Measurements from ENCODE around the gene VRK1.
"Not testable (repeated sequence)": the region's sequence is repeated elsewhere in the genome, so short reads cannot be mapped to it uniquely, and the experiment has no call there.

The VRK1 gene, protein sequence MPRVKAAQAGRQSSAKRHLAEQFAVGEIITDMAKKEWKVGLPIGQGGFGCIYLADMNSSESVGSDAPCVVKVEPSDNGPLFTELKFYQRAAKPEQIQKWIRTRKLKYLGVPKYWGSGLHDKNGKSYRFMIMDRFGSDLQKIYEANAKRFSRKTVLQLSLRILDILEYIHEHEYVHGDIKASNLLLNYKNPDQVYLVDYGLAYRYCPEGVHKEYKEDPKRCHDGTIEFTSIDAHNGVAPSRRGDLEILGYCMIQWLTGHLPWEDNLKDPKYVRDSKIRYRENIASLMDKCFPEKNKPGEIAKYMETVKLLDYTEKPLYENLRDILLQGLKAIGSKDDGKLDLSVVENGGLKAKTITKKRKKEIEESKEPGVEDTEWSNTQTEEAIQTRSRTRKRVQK

DNA sequence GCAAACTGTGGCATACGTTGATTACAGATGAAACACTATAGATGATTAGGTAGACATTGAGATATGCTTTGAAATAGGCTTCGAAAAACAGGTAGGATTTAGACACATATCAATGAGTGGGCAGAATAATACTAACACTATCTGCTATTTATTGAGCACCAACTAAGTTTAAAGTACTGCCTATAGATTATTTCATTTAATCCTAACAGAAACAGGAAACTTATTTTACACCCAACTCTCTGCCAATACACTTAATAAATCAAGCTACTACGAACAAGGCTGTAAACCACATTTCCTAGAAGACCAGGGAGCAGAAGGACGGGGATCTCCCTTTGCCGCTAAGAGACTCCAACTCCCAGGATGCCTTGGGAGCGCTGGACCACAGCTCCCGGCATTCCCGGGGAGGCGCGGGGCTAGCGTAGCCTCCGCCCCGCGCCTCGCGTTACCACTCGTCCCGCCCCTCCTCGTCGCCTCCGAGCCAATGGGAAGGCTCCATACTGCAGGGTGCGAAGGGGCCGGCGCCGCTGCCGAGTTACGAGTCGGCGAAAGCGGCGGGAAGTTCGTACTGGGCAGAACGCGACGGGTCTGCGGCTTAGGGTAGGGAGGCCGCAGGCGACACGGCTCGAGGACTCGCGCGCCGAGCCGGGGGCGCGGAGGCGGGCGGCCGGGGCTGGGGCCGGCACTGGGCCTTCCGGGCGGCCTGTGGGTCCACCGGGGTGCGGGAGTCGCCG, at the start of gene VRK1:
TSS of gene VRK1 (plus strand) at position 532 of the 731 bp plus-strand sequence. CDS start 36,090 bp downstream, outside the sequence.
- peak; percentile 97 for DNase-seq

DNA sequence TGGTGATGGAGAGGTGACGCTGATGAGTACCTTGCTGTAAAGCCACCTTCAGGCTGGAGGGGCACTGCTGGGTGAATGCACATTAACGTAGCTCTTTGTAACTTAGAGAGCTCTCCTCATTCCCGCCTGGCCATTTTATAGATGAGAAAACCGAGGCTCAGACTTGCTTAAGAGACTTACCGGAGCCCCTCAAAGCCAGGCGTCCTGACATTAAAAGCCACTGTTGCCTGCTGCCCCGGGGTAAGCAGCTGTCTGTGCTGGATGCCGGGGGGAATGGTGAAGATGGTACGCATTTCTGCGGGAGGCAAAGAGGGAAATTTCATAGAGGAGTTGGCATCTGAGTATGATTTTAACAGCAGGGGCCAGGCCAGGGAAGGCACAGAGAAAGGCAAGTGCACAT, 49.6 kb upstream of the VRK1 start:
- DNase-seq, result no peak

DNA sequence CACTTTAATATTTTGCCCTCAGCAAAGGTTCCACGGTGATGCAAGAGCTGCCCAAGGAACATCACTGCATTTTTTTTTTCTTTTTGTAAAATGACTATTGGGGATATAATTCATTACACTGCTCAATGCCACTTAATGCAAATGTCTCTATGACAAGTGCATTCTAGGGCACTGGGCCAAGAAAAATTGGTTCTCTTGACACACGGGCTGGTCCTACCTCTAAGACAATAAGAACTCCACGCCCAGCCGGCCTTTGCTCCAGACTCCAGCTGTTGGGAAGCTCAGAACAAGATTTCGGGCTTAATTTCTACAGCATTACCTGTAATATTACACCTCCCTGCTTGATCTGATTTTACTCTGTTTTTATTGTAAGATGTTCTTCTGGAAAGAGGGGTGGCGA, 48.8 kb upstream of the VRK1 start:
- peak; percentile 36 for DNase-seq

DNA sequence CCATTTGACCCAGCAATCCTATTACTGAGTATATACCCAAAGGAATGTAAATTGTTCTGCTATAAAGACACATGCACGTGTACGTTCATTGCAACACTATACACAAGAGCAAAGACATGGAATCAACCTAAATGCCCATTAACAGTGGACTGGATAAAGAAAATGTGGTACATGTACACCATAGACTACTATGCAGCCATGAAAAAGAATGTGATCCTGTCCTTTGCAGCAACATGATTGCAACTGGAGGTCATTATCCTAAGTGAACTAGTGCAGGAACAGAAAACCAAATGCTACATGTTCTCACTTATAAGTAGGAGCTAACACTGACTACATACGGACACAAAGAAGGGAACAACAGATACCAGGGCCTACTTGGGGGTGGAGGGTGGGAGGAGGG, 45.7 kb upstream of the VRK1 start:
- DNase-seq, result no peak

DNA sequence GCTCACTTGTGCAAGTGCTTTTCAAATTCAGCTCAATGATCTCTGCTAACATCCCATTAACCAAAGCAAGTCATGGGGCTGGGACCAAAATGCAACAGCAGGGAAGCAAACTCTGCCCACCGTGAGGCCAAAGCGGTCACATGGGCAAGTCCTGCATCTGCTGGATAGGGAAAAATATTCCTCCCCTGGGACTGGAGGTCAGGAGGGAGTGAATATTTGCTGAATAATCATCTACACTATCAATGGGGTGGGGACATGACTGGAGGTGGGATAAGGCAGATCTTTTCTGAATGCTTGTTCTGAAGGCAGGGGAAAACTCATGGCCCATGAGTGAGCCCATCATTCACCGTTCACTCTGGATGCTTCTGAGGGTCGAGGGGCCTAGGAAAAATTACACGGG, 45.1 kb upstream of the VRK1 start:
- no peak for DNase-seq

DNA sequence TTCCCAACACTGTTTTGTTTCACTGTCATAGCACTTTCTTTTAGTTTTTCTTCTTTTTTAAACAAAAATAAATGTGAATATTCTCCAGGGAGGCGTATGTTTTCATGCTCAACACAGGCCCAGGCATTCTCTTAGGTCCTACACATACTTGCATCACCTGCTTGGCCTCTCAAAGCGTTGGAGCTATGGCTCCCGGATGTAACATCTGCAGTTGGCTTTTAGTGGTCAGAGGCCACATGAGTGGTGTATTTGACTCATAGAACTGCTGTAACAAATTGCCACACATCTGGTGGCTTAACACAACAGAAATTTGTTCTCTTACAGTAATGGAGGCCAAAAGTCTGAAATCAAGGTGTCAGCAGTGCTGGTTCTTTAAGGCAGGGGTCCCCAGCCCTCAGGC, 44.6 kb upstream of the VRK1 start:
- no peak for DNase-seq

DNA sequence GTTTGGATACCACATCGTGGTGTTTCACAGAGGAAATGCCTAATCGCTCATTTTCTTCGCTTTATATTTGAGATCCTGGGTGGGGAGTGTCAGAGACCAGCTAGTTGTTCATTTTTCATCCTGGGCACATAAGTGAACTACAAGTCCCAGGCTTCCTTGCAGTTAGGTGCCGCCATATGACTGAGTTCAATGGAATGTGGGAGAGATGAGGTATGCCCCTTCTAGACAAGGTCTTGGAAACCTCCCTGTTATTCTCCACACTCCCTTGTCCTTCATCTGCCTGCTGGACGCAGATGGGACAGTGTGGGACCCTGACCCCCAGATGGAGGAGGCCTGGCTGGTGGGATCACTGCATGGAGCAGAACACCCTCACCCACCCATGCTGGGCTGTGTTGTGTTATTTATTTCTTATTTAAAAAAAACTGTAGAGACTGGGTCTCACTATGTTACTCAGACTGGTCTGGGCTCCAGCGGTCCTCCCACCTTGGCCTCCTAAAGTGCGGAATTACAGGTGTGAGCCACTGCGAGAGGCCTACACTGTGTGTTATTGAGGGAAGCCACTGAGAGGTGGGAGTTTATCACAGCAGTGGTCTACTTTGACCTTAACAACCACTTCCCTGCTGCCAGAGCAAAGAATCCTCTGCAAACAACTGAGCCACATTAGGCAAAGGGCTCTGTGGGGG, 42.9 kb upstream of the VRK1 start:
- no peak for DNase-seq

DNA sequence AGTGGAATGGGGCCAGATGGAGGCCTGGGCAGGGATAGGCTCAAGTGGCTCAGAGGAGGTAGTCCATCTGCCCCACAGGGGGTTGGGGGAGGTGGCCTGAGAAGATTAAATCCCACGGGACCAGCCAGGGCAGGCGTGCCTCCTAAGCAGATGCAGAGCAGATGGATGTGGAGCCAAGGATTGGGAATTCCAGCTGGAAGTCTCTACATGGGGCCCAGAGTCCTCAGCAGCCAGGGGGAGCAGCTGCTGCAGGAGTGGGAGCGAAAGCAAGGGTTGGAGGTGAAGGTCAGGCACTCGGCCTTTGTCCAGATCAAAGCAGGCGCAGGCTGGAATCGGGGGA, 42.4 kb upstream of the VRK1 start:
- no peak for DNase-seq

DNA sequence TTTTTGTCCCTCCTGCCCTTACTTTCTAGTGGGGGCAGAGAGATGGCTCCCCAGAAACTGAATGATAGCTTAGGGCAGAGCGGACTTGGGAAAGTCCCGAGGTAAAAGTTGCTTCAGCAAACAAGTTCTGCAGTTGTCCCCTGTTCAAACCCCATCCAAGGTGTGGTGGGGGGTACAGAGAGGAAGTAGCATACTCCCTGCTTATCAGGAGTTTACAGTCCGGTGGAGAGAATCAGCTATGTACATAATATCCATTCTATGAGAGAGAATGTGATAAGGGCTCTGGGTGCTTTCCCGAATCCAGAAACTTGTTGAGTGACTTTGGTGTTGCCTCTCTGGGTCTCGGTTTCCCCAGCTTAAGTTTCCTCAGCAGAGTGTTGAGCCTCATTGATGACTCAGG, 40.4 kb upstream of the VRK1 start:
- DNase-seq, result no peak

DNA sequence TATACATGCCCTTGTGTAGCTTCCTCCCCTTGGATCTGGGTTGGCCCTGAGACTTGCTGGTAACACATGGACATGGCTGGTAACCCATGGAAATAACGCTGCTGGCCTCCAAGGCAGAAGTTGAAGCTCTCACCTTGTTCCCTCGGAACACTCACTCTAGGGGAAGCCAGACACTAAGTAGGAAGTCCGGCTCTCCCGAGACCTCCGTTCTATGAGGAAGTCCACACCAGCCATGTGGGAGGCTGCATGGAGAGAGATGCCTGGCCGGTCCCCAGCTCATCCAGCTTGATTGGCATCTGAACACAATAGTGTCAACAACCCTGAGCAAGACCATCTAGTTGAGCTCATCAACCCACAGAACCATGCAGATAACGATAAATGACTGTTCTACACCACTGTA, 39.7 kb upstream of the VRK1 start:
- DNase-seq, result no peak

DNA sequence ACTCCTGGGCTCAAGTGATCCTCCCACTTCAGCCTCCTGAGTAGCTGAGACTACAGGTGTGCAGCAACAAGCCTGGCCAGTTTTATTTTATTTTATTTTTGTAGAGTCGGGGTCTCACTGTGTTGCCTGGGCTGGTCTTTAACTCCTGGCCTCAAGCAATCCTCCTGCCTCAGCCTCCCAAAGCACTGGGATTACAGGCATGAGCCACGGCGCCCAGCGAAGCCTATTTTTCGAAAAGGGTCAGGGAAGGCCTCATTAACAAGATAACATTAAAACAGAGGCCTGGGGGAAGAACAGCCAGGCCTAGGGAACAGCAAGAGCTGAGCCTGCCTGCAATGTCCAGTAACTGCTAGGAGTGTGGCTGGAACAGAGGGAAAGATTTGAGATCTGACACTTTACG, 36.1 kb upstream of the VRK1 start:
- no peak for DNase-seq

DNA sequence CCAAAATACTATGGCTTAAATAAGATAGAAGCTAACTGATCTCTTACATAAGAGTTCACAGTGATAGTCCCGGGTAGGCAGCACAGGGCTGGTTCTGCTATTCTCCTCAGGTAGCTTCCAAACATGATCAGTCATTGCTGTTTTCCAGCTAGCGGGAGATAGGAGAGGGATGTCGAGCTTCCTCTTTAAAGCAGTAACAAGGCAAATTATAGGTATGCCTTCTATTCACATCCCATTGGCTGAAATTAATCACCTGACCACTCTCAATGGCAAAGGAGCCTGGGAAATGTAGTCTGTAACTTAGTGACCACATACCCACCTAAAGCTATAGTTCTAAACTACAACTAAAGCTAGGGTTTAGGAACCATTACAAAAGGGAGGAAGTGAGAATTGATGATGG, 34.5 kb upstream of the VRK1 start:
- DNase-seq, result peak; percentile 73

DNA sequence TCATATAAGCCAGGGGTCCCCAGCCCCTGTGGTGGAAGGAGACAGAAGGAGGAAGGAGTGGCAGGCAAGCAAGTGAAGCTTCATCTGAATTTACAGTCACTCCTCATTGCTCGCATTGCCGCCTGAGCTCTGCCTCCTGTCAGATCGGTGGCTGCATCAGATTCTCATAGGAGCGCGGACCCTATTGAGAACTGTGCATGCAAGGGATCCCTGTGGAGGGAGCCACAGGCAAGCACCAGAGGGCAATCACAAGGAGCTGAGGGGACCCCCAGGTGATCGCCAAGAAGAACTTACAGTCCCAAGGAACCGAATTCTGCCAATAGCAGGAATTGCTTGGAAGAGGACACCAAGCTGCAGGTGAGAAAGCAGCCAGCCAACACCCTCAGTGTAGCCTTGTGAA, 33.2 kb upstream of the VRK1 start:
- no peak for DNase-seq

DNA sequence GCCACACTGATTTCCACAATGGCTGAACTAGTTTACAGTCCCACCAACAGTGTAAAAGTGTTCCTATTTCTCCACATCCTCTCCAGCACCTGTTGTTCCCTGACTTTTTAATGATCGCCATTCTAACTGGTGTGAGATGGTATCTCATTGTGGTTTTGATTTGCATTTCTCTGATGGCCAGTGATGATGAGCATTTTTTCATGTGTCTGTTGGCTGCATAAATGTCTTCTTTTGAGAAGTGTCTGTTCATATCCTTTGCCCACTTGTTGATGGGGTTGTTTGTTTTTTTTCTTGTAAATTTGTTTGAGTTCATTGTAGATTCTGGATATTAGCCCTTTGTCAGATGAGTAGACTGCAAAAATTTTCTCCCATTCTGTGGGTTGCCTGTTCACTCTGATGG, 32.0 kb upstream of the VRK1 start:
- DNase-seq, result not testable (repeated sequence)

DNA sequence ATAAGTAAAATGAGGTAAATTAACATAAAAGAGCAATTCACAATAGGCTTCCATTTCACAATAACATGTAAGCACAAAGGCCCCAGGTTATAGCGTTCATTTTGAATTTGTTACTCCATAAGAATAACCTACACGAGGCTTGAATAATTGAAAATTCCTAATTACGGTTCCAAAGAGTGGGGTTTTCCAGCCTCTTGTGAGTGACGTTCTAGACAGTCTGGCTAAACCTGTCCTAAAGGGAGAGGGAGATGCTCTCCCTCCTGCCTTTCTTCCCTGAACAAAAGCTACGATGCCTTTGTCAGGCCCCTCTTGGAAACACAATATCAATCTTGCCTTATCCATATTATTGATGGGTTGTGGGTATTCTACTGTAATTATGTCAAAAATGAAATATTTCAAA, 24.3 kb upstream of the VRK1 start:
- no peak for DNase-seq

DNA sequence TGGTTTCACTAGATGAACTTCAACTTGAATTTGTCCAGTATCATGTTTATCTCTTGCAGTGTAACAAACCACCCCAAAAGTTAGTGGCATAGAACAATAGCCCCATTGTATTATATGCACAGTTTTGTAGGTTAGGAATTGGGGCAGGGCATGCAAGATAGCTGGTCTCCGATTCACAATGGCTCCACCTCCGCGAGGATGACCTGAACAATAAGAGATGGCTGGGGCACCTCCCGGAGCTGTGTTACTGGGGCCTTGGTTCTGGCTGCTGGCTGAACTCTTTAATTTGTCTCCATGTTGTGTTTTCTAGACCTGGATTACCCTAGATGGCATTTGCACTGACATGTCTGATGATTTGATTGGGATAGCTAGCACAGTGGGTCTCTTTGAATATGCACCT, 20.4 kb upstream of the VRK1 start:
- no peak for DNase-seq

DNA sequence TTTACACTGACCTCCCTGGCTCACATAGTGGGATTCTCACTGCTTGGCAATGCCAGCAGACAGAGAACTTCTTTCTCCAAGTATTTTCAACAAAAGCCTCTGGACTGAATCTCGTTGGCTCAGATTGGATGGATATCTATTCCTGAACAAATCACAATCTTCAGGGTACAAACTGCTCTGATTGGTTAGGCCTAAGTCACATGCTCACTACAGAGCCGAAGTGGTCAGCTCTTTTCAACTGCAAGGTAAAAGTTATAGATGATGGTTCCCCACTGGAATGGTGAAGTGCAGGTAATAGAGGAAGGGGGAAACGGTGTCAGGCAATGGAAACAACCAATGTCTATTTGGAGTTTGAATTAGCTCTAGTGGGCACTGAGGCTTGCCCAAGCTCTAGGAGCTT, 16.7 kb upstream of the VRK1 start:
- DNase-seq, result no peak

DNA sequence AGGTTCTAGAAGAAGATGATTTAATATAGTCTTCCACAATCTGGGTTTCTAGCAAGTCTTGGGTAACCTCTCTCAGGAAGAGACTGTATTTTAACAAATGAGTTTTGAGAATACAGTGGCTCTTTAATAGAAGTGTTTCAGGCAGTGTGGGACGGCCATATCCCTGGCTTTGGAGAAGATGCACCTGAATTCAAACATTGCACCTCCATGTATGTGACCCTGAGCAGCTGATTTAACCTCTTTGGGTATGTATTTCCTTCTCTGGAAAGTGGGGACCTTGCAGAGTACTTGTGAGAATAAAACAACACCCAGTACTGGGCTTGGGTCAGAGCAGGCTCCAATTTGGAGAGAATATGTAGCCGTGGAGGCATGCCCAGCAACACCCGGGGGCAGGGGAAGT, 15.8 kb upstream of the VRK1 start:
- no peak for DNase-seq

DNA sequence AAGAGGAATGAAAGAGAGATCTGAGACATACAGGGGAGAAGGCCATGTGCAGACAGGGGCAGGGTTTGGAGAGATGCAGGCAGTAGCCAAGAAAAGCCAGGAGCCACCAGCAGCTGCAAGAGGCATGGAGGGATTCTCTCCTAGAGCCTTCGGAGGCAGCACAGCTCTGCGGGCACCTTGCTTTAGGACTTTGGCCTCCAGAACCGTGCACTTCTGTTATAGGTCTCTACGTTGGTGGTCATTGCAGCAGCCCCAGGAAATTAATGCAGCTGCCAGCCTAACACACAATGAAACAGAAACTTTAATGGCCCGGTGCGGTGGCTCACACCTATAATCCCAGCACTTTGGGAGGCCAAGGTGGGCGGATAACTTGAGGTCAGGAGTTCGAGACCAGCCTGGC, 14.7 kb upstream of the VRK1 start:
- no peak for DNase-seq

DNA sequence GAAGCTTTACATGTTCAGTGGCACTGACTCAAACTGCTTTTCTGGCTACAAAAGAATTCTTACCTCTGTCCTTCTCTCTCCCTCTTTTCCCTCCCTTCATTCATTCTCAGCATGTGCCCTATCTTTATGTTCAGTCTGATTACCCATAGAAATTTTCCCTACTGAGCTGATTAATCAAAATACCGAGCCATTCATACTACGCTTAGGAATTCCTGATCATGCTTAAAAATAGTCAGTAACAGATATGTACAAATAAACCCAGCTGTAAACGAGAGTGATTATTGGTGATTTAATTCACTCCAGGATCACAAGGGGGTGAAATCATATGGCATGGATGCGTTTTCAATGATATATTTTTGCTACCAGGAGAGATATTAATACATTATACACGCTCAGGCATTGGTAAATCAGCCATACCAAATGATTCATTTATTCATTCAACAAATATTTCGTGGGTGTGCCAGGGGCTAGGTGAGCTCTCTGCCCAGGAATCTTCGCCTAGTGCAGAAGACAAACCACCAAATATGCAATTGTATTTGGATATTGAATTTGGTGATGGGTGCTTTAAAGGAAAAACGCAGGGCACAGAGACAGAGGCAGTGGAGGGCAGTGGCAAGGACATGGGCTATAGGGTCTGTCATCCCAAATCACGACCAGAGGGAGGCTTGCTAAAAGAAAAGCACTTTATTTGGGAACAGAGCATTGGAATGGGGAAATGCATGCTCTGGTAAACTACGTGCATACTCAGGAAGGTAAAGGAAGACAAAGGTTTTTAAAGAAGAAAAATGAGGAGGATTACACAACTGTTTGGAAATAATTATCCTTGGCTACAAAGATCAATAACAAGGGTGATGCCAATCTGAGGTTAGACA, 13.9 kb upstream of the VRK1 start:
- DNase-seq, result no peak

DNA sequence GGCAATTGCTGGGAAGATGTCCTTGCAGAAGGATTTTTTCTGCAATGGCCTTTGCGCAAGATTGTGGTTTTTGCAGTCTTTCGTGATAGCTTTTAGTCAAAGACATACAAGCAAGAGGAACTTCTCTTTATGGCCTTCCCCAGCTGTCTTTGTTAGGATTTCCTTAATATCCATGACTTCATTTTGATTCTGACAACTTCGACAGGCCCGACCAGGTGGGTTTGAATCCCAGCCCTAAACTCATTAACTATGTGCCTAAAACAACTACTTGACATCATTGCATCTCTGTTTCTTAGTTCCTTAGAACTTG, 13.3 kb upstream of the VRK1 start:
- no peak for DNase-seq

DNA sequence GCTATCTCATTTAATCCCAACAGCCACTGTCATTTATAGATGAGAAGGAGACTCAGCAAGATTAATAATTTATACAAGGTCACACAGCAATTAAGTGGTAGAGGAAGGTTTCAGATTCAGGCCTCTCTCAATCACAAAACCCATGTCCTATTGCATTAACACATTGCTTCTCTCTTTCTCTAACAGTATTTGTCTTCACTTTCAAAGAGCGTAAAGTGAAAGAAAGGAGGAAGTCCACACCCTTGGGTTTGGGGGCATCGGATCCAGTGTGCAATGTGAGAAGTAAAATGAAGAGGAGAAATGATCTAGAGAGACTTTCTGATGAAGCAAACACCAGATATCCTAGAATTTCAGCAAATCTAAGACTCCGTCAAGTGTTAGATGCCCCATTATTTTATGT, 7.0 kb upstream of the VRK1 start:
- no peak for DNase-seq

DNA sequence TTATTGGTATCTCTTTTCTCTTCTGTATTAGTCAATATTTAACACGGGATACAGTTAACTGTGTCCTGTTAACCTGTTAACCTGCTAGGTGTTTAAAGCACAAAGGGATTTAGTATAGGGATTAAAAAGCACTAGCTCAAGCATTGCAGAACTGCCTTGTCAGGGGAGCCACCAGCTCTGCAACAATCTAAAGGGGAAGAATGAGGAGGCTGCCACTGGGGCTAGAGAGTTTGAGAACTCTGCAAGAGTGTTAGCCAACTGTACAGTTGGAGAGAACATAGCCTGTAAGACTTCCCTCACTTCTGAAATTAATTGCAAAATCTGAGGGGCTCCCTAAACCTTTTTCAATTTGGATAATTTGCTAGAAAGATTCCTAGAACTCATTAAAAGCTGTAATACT, 6.5 kb upstream of the VRK1 start:
- no peak for DNase-seq

All from NCI-H1436 (cell line).